Measurements from ENCODE around the gene RTP3.

RTP3 gene

GRCh38 chr3:46497556-46498265 is at the start of gene RTP3:
Gene RTP3, plus strand, starts transcription at chr3:46497976. Its CDS starts 87 bp downstream, at chr3:46498063.
- no peak within 1 kb of the TSS for H3K4me3 ChIP-seq (ENCODE audit: low read depth, low read length)
- DNase-seq (ENCODE audit: low read depth): no peak
- no peak for TF ChIP-seq CTCF (conservative IDR thresholded peaks at IDR 0.05; ENCODE audit: low read depth, low read length)

GRCh38 chr3:46448721-46449120 is 49.1 kb upstream of the RTP3 start:
- TF ChIP-seq CTCF (conservative IDR thresholded peaks at IDR 0.05; ENCODE audit: low read depth, low read length): no peak
- no peak for DNase-seq (ENCODE audit: low read depth)
- no peak overlapping the region for H3K4me3 ChIP-seq (ENCODE audit: low read depth, low read length)

- TF ChIP-seq CTCF (conservative IDR thresholded peaks at IDR 0.05; ENCODE audit: low read depth, low read length): peak; percentile 73
- peak; percentile 22 for DNase-seq (ENCODE audit: low read depth)
- H3K4me3 ChIP-seq (ENCODE audit: low read depth, low read length): no peak overlapping the region
Observed at GRCh38 chr3:46449755-46450552, 47.8 kb upstream of the RTP3 start.

- no peak overlapping the region for H3K4me3 ChIP-seq (ENCODE audit: low read depth, low read length)
Observed at GRCh38 chr3:46453526-46454208, 44.1 kb upstream of the RTP3 start.

GRCh38 chr3:46454209-46454595 is 43.6 kb upstream of the RTP3 start:
- no peak overlapping the region for H3K4me3 ChIP-seq (ENCODE audit: low read depth, low read length)
- no peak for TF ChIP-seq CTCF (conservative IDR thresholded peaks at IDR 0.05; ENCODE audit: low read depth, low read length)
- DNase-seq (ENCODE audit: low read depth): no peak

More at GRCh38 chr3:46453526-46454208, 44.1 kb upstream of the RTP3 start:
- no peak for DNase-seq (ENCODE audit: low read depth)
- TF ChIP-seq CTCF (conservative IDR thresholded peaks at IDR 0.05; ENCODE audit: low read depth, low read length): no peak

GRCh38 chr3:46454606-46455005 is 43.2 kb upstream of the RTP3 start:
- no peak for TF ChIP-seq CTCF (conservative IDR thresholded peaks at IDR 0.05; ENCODE audit: low read depth, low read length)

More at GRCh38 chr3:46454606-46455005, 43.2 kb upstream of the RTP3 start:
- H3K4me3 ChIP-seq (ENCODE audit: low read depth, low read length): no peak overlapping the region
- DNase-seq (ENCODE audit: low read depth): no peak
